C4-2B (cell line): ENCODE data around the gene RGS10.

Experiments used
- CTCF ChIP-seq: fragments of 450-650 bp; conservative IDR thresholded peaks from 2 replicates; pipeline ENCODE4 v1.5.1; 2017; ENCODE audit warnings: mild to moderate bottlenecking
- ZFX ChIP-seq: fragments of 450-650 bp; IDR thresholded peaks from 2 replicates; pipeline ENCODE4 v1.6.1; 2017

GRCh38 chr10:119462773-119463172, 79.7 kb downstream of the RGS10 start:
- TF ChIP-seq CTCF (no peak), ZFX (no peak)
